GM21381 (cell line): ENCODE results near the gene DHRSX.
"Not testable (repeated sequence)": the region's sequence is repeated elsewhere in the genome, so short reads cannot be mapped to it uniquely, and the experiment has no call there.

Experiments
- ATAC-seq: cut with Tn5 transposase; IDR thresholded peaks from one replicate; pipeline ENCODE4 v1.9.1; 2021; ENCODE audit warnings: mild to moderate bottlenecking, moderate library complexity; ENCODE audit not compliant: unreplicated experiment

DHRSX gene

GRCh38 chrX:2283111-2283859 is 217.5 kb downstream of the DHRSX start:
- no peak for ATAC-seq

- ATAC-seq = no peak
These were observed 218.2 kb downstream of the DHRSX start for GRCh38 chrX:2282490-2283090.

- no peak for ATAC-seq
These were observed 228.4 kb downstream of the DHRSX start for GRCh38 chrX:2272337-2272736.

- ATAC-seq = not testable (repeated sequence)
These were observed 229.2 kb downstream of the DHRSX start for GRCh38 chrX:2271595-2271994.

- ATAC-seq = not testable (repeated sequence)
These were observed 230.0 kb downstream of the DHRSX start for GRCh38 chrX:2270783-2271182.

- ATAC-seq = no peak
These were observed 232.9 kb downstream of the DHRSX start for GRCh38 chrX:2267890-2268289.

GRCh38 chrX:2266445-2267349 is 234.1 kb downstream of the DHRSX start:
- ATAC-seq = no peak

- ATAC-seq = not testable (repeated sequence)
These were observed 234.9 kb downstream of the DHRSX start for GRCh38 chrX:2265658-2266444.

GRCh38 chrX:2264179-2265030 is 236.4 kb downstream of the DHRSX start:
- no peak for ATAC-seq

GRCh38 chrX:2263203-2263602 is 237.6 kb downstream of the DHRSX start:
- ATAC-seq = no peak

GRCh38 chrX:2262668-2263055 is 238.1 kb downstream of the DHRSX start:
- no peak for ATAC-seq

GRCh38 chrX:2261831-2262667 is 238.7 kb downstream of the DHRSX start:
- ATAC-seq = no peak

- ATAC-seq = no peak
These were observed 248.3 kb downstream of the DHRSX start for GRCh38 chrX:2252331-2253065.

- no peak for ATAC-seq
These were observed 249.6 kb downstream of the DHRSX start for GRCh38 chrX:2251211-2251610.

- ATAC-seq = no peak
These were observed 256.8 kb downstream of the DHRSX start for GRCh38 chrX:2243913-2244460.

- no peak for ATAC-seq
These were observed 257.8 kb downstream of the DHRSX start for GRCh38 chrX:2242980-2243379.

- ATAC-seq = no peak
These were observed 258.4 kb downstream of the DHRSX start for GRCh38 chrX:2242326-2242725.

- ATAC-seq = not testable (repeated sequence)
These were observed 259.3 kb downstream of the DHRSX start for GRCh38 chrX:2241496-2241895.
